HG02588 (cell line): ENCODE measurements around the gene ZNF543.
A peak's percentile ranks its signal among the peaks of the same experiment; 100 is the strongest.
"Not testable (repeated sequence)": the region's sequence is repeated elsewhere in the genome, so short reads cannot be mapped to it uniquely, and the experiment has no call there.

Source experiments
- ATAC-seq: cut with Tn5 transposase; IDR thresholded peaks from one replicate; pipeline ENCODE4 v1.9.1; 2021; ENCODE audit warnings: mild to moderate bottlenecking, moderate library complexity; ENCODE audit not compliant: unreplicated experiment

Gene ZNF543

DNA sequence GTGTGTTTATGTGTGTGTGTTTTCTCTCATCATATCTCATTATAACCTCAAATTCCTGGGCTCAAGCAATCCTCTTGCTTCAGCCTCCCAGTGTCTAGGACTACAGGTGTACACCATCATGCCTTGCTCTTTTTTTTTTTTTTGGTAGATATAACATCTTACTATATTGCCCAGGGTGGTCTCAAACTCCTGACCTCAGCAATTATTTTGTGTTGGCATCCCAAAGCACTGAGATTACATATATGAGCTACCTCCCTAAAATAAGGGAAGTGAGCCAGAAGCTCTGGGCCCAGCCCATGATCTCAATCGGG, 448 bp upstream of the ZNF543 start:
- no peak for ATAC-seq

DNA sequence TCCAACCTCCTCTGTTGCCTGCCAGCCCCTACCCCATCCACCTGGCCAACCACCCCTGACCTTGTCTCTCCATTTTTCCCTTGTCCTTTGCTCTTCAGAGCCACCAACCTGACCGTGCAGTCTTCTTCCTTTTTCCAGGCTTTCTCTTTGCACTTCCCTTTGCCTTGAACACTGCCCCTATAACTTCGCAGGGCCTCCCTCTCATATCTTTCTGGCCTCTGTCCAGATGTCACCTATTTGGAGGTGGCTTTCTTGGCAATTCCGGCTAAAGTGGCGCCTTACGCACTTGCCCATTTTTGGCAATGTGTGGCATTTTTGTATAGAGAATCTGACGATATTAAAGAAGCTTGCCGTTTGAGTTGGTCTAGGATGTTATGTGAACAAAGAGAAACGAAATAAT, 844 bp downstream of the ZNF543 start:
- ATAC-seq, result no peak

DNA sequence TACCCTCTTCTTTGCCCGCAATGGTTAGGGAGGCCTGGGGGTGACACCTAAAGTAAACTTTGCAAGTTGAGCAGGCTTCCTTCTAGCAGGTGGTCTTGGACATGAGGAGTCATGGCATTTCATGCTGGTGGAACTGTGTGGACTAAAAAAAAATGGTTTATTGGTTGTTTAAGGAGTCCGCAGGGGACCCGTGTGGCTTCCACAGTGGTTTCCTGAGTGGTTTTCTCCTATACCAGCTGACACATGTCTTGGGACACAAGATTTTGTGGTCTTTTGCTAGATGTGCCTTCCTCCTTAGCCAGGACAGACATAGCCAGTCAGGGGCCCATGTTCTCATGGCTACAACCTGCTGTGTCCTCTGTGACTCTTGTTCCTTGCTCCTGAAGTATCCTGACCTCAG, 1.5 kb downstream of the ZNF543 start:
- ATAC-seq, result no peak

DNA sequence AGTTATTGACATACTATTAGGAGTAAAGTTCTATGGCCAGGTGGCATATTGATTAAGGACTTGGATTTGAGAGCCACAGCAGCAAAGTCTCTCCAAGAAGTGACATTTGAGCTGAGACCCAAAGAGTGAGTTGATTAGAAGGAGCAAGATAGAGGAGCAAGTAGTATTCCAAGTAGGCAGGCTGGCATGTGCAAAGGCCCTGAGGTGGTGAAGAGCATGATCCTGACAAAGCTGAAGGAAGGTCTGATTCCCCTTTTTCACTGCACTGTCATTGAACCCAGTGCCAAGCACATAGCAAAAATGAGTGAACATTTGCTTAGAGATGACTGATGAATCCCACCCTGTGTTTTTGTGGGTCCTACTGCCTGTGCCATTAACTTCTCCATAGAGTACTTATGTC, 4.7 kb downstream of the ZNF543 start:
- no peak for ATAC-seq

DNA sequence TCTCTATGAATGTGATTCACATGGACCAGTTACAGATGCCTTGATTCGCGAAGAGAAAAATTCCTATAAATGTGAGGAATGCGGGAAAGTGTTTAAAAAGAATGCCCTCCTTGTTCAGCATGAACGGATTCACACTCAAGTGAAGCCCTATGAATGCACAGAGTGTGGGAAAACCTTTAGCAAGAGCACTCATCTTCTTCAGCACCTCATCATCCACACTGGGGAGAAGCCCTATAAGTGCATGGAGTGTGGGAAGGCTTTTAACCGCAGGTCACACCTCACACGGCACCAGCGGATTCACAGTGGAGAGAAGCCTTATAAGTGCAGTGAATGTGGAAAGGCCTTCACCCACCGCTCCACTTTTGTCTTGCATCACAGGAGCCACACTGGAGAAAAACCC, 7.7 kb downstream of the ZNF543 start:
- ATAC-seq, result no peak

DNA sequence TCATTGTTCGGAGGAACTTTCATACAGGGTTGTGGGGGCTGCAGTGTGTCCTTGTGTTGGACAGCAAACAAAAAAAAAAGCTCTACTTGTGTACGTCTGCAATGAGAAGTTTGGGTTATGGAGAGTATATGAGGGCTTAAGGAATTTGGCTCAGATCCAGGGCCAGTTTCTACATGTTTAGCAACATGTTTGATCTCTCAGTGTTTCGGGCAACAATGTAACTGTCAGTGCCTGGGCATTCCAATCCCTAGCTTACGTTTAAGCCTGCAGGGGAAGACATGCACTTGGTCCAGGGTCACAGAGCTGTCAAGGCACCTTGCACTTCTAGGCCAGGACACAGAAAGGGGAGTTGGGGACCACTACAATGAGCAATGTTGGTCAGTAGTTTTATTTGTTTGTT, 13.9 kb downstream of the ZNF543 start:
- ATAC-seq, result no peak

DNA sequence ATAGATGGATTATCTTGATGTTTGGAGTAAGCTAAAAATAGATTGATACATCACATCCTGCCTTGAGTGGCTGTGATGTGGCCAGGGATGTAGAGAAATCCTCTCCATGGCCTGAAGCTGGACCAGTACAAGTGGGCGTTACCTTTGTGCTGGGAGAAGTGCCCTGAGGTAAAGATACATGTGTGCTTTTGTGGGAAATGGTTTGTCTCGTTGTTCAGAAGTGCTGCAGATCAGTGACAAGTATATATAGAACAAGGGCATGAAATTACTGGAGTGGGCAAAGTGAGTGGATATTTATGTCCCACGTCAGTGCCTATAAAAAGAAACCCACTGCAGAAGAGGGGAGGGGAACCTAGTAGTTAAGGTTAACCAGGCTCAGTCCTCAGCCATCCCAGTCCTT, 18.6 kb downstream of the ZNF543 start:
- ATAC-seq, result no peak

DNA sequence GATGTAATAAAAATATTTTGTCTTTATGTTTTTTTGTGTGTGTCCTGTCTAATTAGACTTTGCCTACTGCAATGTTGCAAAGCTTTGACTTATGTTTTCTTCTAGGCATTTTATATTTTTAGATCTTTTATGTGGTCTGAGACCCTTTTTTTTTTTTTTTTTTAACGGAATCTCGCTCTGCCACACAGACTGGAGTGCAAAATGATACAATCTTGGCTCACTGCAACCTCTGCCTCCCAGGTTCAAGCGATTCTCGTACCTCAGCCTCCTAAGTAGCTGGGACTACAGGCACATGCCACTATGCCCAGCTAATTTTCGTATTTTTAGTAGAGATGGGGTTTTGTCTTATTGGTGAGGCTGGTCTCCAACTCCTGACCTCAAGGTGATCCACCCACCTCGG, 22.3 kb downstream of the ZNF543 start:
- no peak for ATAC-seq

DNA sequence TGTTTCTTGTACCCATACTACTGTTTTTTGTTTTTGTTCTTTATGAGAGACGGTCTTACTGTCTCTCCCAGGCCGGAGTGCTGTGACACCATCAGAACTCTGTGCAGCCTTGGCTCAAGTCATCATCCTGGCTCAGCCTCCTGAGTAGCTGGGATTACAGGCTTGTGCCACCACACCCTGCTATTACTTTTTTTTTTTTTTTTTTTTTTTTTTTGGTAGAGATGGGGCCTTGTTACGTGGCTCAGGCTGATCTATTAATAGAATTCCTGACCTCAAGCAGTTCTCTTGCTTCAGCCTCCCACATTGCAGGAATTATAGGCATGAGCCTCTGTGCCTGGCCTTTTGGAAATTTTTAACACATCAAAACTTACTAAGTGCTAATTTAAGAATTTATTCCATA, 27.9 kb downstream of the ZNF543 start:
- no peak for ATAC-seq

DNA sequence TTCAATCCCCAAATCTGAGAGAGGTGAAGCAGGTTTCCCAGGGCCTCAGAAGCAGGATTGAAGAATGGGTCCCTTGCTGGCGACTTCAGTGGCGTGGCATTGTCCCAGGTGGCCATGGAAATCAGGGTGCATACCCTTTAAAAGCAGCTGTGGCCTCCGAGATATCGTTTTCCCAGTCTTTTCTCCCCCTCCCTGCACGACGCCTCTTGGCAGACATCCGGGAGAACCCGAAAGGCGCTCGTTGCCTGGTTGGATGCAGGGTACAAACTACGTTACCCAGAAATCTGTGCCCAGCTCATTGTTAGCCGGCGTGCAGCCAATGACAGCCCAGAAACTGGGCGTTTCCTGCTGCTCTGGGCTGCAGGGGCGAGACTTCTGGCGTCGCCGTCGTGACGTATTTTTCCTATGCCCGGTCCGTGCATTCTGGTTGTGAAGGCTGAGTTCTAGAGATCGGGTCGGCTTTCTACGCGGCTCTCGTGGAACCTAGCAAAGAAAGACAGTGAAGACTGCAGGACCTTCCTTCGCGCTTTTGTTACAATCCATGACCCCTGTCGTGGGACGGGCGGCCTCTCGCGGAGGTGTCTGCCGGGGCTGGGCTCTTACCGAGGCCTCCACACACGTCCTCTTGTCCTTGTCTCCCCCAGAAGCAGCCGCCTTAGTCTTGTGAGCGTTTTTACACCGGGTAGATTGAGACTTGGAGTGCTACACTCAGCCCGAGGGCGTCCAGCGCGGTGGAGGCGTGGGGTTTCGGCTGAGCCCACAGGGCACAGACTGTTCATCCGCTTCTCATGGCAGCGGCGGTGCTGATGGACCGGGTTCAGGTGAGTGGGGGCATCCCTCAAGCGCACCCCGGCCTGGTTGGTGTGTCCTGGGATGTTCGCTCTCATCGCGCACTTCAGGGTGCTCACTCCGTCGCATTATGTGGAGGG, 30.9 kb downstream of the ZNF543 start, which contains the start of gene ZNF304:
ZNF304 (plus strand) TSS at position 395 of the 929 bp plus-strand sequence; CDS start at position 789, 394 bp downstream.
- ATAC-seq, result peak; percentile 97

DNA sequence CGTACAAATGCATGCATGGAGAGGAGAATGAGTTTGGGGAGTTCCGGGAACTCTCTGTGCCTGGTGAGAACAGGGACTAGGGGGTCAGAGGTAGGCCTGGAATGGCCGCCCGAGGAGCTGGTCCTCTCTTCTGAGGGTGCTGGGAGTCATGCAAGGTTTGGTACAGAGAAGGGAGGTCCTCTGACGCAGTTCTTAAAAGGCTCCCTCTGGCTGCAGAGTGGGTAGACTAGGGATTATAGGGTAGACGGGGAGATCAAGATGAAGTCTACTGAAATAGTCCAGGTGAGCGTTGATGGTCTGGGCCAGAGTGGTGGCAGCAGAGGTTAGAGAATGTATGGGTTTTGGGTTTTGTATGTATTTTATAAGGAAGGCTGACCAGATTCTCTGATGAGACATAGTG, 31.6 kb downstream of the ZNF543 start:
- no peak for ATAC-seq

DNA sequence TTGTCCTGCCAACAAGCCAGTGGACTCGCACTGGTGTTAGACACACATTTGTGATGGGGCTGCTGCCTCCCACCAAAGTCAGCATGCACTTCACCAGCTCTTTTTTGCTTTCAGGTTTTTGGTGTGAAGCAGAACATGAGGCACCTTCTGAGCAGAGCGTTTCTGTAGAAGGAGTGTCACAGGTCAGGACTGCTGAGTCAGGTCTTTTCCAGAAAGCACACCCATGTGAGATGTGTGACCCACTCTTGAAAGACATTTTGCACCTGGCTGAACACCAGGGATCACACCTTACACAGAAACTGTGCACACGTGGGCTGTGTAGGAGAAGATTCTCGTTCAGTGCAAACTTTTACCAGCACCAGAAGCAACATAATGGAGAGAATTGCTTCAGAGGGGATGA, 35.6 kb downstream of the ZNF543 start:
- no peak for ATAC-seq

DNA sequence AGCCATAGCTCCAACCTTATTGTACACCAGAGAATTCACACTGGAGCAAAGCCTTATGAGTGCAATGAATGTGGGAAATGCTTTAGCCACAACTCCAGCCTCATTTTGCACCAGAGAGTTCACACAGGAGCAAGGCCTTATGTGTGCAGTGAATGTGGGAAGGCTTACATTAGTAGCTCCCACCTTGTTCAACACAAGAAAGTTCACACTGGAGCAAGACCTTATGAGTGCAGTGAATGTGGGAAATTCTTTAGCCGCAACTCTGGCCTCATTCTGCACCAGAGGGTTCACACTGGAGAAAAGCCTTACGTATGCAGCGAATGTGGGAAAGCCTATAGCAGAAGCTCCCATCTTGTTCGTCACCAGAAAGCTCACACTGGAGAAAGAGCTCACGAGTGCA, 37.1 kb downstream of the ZNF543 start:
- no peak for ATAC-seq

DNA sequence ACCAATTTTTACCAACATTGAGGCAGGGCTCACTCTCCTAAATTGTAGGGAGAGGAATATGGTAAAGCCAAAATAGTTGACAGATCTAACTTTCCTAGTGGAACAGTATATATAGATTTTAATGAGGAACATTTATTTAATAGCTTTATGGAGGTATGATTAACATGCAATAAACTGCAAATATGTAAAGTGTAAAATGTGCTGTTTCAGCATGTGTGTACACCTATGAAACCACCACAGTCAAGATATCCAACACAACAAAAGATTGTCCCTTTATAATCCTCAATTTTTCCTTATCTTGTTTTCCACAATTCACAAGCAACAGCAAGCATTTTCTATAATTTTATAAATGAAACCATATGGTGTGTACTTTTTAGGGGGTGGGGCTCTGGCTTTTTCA, 39.0 kb downstream of the ZNF543 start:
- no peak for ATAC-seq

DNA sequence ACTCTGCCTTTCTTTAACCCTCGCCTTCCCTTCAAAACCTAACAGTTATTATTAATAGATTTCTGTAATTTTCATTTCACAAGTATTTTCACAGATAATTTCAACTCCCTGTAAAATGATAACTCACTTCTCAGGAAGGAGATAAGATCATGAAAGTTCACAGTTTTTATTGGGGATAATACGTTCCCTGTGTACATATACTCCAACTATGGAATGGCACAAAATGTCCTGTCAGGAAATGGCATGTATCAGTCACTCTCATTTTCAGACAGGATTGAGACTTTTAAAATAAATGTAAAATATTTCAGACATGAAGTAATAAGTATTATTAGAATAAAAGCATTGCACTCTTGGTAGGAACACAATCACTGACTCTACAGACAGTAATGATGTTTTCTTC, 42.1 kb downstream of the ZNF543 start:
- ATAC-seq, result no peak

DNA sequence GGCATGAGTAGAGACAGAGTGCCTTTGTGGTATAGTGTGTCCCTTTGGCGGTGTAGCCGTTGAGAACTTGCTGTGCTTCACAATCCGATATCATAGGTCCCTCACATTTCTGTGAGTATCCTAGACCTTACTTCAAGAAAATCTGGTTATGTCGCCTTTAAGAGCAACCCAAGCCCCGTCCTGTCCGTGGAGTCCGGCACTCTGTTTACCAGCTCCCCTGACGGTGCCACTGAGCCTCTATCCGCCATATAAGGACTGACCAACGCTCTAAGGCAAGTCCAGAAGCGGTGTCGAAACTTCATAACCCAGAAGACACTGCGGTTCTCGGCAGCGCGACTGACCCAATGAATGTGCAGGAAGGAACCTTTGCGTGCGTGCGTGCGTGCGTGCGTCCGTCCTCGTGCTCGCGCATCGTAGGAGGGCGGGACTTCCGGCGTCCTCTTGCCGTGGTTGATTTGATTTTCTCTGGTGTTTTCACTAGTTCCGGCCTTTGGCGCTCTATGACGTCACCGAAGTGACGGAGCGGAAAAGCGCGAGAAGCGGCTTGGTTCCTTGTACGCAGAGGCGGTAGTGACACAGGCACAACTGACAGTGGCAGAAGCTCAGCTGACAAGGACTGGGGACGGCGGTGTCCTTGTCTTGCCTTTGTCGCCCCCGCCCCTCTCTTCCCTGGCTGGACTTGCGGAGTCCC, 42.9 kb downstream of the ZNF543 start, which contains the start of the genes TRAPPC2B and ZNF547:
TRAPPC2B (plus strand) TSS at position 555 of the 691 bp plus-strand sequence. CDS start 1,283 bp downstream, outside the sequence.
ZNF547 (plus strand) TSS at position 555 of the 691 bp plus-strand sequence. CDS start 5,005 bp downstream, outside the sequence.
- ATAC-seq, result peak; percentile 94

DNA sequence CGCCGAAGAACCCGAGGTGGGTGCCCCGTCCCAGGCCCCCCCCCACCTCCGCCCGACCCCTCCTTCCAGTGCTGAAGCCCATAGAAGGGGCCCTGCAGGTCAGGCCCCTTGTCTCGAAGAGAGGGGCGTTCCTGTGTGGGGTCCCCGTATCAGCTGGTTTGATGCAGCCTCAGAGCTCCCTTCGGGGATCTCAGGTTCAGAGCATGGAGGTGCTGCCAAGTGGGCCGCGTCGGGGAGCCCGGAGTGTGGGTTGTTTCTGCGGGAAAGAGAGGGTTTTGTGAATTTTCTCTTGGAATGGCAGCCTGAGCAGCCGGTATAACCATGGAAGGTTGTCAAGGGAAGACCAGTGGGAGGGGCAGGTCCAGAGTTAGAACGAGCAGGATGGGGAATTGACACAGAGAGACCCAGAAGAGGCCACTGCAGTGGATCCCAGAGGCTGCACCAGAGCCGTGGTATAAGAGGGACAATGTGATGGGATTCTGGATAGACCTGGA, 43.5 kb downstream of the ZNF543 start:
- ATAC-seq, result no peak

DNA sequence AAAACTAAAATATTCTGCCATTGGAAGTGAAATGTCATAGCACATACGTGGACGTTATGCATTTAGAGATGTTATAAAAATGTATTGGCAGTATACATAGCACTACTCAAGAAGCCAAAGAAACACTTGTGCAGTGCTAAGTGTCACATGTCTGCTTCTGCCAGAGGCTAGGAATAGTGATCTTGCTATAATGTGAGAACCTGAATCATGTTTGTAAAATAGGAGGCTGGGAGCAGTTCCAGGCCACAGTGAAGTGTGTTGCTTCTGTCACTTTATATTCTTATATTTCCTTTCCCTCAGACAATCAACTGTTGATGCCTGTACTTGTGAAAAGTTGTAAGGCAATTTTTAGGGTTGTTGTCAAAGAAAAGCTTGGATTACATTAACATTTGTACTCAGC, 46.5 kb downstream of the ZNF543 start:
- no peak for ATAC-seq

DNA sequence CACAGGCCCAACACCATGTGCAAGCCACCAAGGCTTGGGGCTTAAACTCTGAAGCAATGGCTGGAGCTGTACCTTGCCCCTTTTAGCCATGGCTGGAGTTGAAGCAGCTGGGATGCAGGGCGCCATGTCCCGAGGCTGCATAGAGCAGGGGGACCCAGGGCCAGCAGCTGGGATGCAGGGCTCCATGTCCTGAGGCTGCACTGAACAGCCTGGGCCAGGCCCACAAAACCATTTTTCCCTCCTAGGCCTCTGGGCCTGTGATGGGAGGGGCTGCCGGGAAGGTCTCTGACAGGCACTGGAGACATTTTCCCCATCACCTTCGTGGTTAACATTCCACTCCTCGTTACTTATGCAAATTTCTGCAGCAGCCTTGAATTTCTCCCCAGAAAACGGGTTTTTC, 53.9 kb downstream of the ZNF543 start:
- no peak for ATAC-seq

DNA sequence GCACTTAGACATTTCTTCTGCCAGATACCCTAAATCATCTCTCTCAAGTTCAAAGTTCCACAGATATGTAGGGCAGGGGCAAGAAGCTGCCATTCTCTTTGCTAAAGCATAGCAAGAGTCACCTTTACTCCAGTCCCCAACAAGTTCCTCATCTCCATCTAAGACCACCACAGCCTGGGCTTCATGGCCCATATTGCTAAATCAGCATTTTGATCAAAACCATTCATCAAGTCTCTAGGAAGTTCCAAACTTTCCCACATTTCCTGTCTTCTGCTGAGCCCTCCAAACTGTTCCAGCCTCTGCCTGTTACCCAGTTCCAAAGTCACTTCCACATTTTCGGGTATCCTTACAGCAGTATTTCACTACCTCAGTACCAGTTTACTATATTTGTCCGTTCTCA, 54.4 kb downstream of the ZNF543 start:
- ATAC-seq, result not testable (repeated sequence)

DNA sequence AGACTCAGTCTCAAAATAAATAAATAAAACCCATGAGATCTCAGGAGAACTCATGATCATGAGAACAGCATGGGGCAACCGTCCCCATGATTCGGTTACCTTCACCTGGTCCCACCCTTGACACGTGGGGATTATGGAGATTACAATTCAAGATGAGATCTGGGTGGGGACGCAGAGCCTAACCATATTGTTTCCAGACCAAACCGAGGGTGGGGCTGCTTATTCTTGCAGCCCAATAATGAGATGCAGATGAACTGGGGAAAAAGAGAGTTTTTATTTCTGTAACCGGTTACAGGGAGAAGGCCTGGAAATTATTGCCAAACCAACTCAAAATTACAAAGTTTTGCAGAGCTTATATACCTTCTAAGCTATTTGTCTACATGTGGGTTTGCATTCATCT, 55.9 kb downstream of the ZNF543 start:
- ATAC-seq, result no peak
